Gastrocnemius medialis (tissue), 4 donors: ENCODE data around the gene PARP1.

Experiments
- CTCF ChIP-seq, 5 experiments: fragments of 450-650 bp in 3 of 5; fragments of 200-600 bp in 2 of 5; sonication (generic) in 2 of 5; IDR thresholded peaks in 4 of 5; conservative IDR thresholded peaks in 1 of 5; 1 replicate in 4 of 5; 2 replicates in 1 of 5; pipeline ENCODE4 v1.5.1; 2016 to 2019; ENCODE audit warnings: antibody characterized with exemption in 5 of 5, mild to moderate bottlenecking in 3 of 5, moderate library complexity in 3 of 5
- POLR2A ChIP-seq, 2 donors: fragments of 450-650 bp; IDR thresholded peaks; one replicate each; pipeline ENCODE4 v1.6.1; 2017; ENCODE audit warnings: antibody characterized with exemption in 2 of 2, mild to moderate bottlenecking in 2 of 2, moderate library complexity in 2 of 2

DNA sequence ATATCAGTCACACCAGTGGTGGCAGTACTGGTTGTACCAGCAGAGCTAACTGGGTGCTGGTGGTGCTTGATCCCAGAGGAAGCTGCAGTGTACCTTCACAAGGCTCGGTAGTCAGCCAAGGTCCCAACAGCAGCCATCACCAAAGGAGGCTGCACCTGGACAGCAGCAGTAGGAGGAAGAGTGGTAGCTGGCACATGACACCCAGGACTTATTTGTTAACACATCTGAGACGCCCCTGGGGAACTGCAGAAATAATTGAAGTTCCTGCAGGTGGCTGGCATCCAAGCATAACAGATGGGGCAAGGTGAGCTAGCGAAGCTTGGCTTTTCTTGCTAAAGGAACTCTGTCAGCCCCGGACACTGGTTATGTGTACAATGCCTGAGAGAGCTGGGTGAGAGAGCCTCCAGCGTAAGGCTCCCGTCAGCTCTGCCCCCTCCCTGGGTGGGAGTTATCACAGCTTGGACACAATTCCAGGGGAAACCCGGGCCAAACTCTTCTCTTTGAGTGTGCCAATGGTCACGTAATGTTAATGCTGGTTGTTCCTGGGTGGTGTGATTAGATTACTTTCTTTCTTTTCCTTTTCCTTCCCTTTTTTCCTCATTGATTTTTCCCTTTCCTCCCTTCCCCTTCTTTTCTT, 29.1 kb upstream of the PARP1 start:
- no peak for TF ChIP-seq CTCF (IDR thresholded peaks at IDR 0.05 in 4 of 5, conservative IDR thresholded peaks at IDR 0.05 in 1 of 5)
- TF ChIP-seq POLR2A (IDR thresholded peaks at IDR 0.05) = no peak
